ENCODE measurements around the gene XCR1.
"Not testable (repeated sequence)": the region's sequence is repeated elsewhere in the genome, so short reads cannot be mapped to it uniquely, and the experiment has no call there.

Gene XCR1

GRCh38 chr3:46038071-46038470, 10.8 kb upstream of the XCR1 start:
- not testable (repeated sequence) for DNase-seq

GRCh38 chr3:46036191-46036590, 8.9 kb upstream of the XCR1 start:
- no peak for DNase-seq

- DNase-seq, result no peak
These were observed 4.5 kb upstream of the XCR1 start for GRCh38 chr3:46031747-46032146.

- no peak for DNase-seq
These were observed 4.0 kb upstream of the XCR1 start for GRCh38 chr3:46031269-46031668.

GRCh38 chr3:46030626-46031025, 3.3 kb upstream of the XCR1 start:
- no peak for DNase-seq

- DNase-seq, result no peak
These were observed 2.8 kb upstream of the XCR1 start for GRCh38 chr3:46029953-46030543.

- DNase-seq, result no peak
These were observed 584 bp upstream of the XCR1 start for GRCh38 chr3:46027736-46028397.

- no peak for DNase-seq
These were observed 2.1 kb downstream of the XCR1 start for GRCh38 chr3:46025139-46025538.

- DNase-seq, result no peak
These were observed 3.2 kb downstream of the XCR1 start for GRCh38 chr3:46024131-46024530.

- DNase-seq, result no peak
These were observed 4.1 kb downstream of the XCR1 start for GRCh38 chr3:46022909-46023785.

- DNase-seq, result no peak
These were observed 5.8 kb downstream of the XCR1 start for GRCh38 chr3:46021516-46021915.

GRCh38 chr3:46020766-46021510, 6.3 kb downstream of the XCR1 start:
- no peak for DNase-seq

GRCh38 chr3:46019707-46020106, 7.6 kb downstream of the XCR1 start:
- DNase-seq, result no peak

- DNase-seq, result no peak
These were observed 9.6 kb downstream of the XCR1 start for GRCh38 chr3:46017720-46018119.

GRCh38 chr3:46013316-46014094, 13.8 kb downstream of the XCR1 start:
- no peak for DNase-seq

- no peak for DNase-seq
These were observed 15.0 kb downstream of the XCR1 start for GRCh38 chr3:46012246-46012645.

GRCh38 chr3:46010519-46011113, 16.7 kb downstream of the XCR1 start:
- no peak for DNase-seq

GRCh38 chr3:46008058-46008457, 19.2 kb downstream of the XCR1 start:
- DNase-seq, result no peak

GRCh38 chr3:46007280-46007679, 20.0 kb downstream of the XCR1 start:
- no peak for DNase-seq

- no peak for DNase-seq
These were observed 20.8 kb downstream of the XCR1 start for GRCh38 chr3:46006238-46007032.

GRCh38 chr3:46003706-46004105, 23.6 kb downstream of the XCR1 start:
- not testable (repeated sequence) for DNase-seq

Data from stimulated activated CD4-positive, alpha-beta T cell treated with anti-CD3 and anti-CD28 coated beads, Interleukin-12 subunit alpha, Interleukin-12 subunit beta, amount 100 ng/mL, for 4 hours (primary cell).